Measurements from ENCODE around the gene RASGEF1C. TPM values are rescaled to one million over a fixed set of nuclear protein-coding genes. Genes with fewer than 3 reads are reported as not detected.

The RASGEF1C gene
- not detected for total RNA-seq

GRCh38 chr5:180209137-180209581, at the start of gene RASGEF1C:
Gene RASGEF1C, minus strand, starts transcription at chr5:180209211. Its CDS starts 71,159 bp downstream, at chr5:180138052.
- CTCF ChIA-PET: interaction anchor here (1.0 kb wide), 1 partner anchor 13 kb away, joined by 3 read pairs; no protein-coding TSS in a partner anchor
- POLR2A ChIA-PET: no interaction called here

GRCh38 chr5:180253036-180253824, 44.2 kb upstream of the RASGEF1C start:
- ChIA-PET POLR2A (no interaction called here), CTCF (no interaction called here)

- ChIA-PET CTCF (no interaction called here), POLR2A (no interaction called here)
These were observed 42.9 kb upstream of the RASGEF1C start for GRCh38 chr5:180251887-180252286.

- ChIA-PET CTCF (no interaction called here), POLR2A (no interaction called here)
These were observed 42.1 kb upstream of the RASGEF1C start for GRCh38 chr5:180251141-180251540.

- ChIA-PET CTCF (no interaction called here), POLR2A (no interaction called here)
These were observed 41.3 kb upstream of the RASGEF1C start for GRCh38 chr5:180250329-180250728.

- ChIA-PET POLR2A (no interaction called here), CTCF (no interaction called here)
These were observed 32.6 kb upstream of the RASGEF1C start for GRCh38 chr5:180241600-180241999.

- ChIA-PET POLR2A (no interaction called here), CTCF (no interaction called here)
These were observed 29.6 kb upstream of the RASGEF1C start for GRCh38 chr5:180238631-180239030.

- ChIA-PET CTCF (no interaction called here), POLR2A (no interaction called here)
These were observed 26.8 kb upstream of the RASGEF1C start for GRCh38 chr5:180235846-180236245.

- CTCF ChIA-PET: no interaction called here
These were observed 26.1 kb upstream of the RASGEF1C start for GRCh38 chr5:180235077-180235476.

GRCh38 chr5:180234271-180234670, 25.3 kb upstream of the RASGEF1C start:
- ChIA-PET CTCF (no interaction called here), POLR2A (no interaction called here)

More at GRCh38 chr5:180235077-180235476, 26.1 kb upstream of the RASGEF1C start:
- POLR2A ChIA-PET: no interaction called here

- ChIA-PET POLR2A (no interaction called here), CTCF (no interaction called here)
These were observed 24.7 kb upstream of the RASGEF1C start for GRCh38 chr5:180233729-180234128.

GRCh38 chr5:180230017-180230416, 21.0 kb upstream of the RASGEF1C start:
- CTCF ChIA-PET: no interaction called here
- POLR2A ChIA-PET: no interaction called here

- ChIA-PET CTCF (interaction anchor here (1.2 kb wide), 1 partner anchor 94 kb away, joined by 3 read pairs; no protein-coding TSS in a partner anchor), POLR2A (no interaction called here)
These were observed 13.0 kb upstream of the RASGEF1C start for GRCh38 chr5:180222056-180222455.

GRCh38 chr5:180217797-180218196, 8.8 kb upstream of the RASGEF1C start:
- ChIA-PET CTCF (no interaction called here), POLR2A (no interaction called here)

- ChIA-PET CTCF (no interaction called here), POLR2A (no interaction called here)
These were observed 7.7 kb upstream of the RASGEF1C start for GRCh38 chr5:180216646-180217171.

- CTCF ChIA-PET: no interaction called here
- POLR2A ChIA-PET: no interaction called here
These were observed 7.0 kb upstream of the RASGEF1C start for GRCh38 chr5:180215783-180216630.

- POLR2A ChIA-PET: no interaction called here
- CTCF ChIA-PET: no interaction called here
These were observed 6.1 kb upstream of the RASGEF1C start for GRCh38 chr5:180214870-180215770.

GRCh38 chr5:180213657-180214207, 4.7 kb upstream of the RASGEF1C start:
- POLR2A ChIA-PET: no interaction called here
- CTCF ChIA-PET: no interaction called here

GRCh38 chr5:180213256-180213600, 4.2 kb upstream of the RASGEF1C start:
- ChIA-PET POLR2A (no interaction called here), CTCF (no interaction called here)

Data from activated CD8-positive, alpha-beta memory T cell treated with anti-CD3 and anti-CD28 coated beads for 36 hours (primary cell).